ENCODE measurements around the gene DOCK8. TPM values are rescaled to one million over a fixed set of nuclear protein-coding genes. Genes with fewer than 3 reads are reported as not detected.

DOCK8 gene
- total and polyA plus RNA-seq, 2 of the 13 experiments (the other 11 are each of a cell fraction or from before 2014, with no cell fraction given): 0.28 to 0.38 TPM

DNA sequence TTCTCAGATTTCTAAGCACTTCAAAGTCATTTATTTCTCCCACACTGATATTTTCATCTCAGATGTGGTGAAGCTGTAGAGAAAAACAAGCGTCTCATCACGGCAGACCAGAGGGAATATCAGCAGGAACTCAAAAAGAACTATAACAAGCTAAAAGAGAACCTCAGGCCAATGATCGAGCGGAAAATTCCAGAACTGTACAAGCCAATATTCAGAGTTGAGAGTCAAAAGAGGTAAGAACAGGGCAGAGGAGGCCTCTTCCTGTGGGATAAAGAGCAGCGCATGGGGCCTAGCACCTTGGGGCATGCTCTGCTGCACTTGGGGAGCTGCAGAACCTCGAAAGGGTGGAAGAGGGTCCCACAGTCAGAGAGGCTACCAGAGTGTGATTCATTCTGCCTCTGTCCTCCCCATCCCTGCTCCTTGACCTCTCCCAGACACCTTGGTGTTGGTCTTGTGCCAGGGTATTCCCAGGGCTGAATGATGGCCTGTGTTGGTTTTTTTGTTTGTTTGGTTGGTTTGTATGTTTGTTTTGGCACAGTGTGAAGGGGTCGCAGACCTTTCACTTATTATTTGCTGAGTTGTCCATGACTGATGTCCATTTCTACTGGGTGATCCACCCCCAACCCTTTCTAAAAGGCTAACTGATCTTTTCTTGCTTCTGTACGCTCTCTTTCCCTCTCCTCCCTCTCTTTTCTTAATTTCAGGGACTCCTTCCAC lies 248.9 kb downstream of the DOCK8 start:
- Histone ChIP-seq H3K4me1 (ENCODE audit: insufficient read depth, low read length) (peaks cover 16% of the 10 kb centered on the region), H3K27me3 (ENCODE audit: control insufficient read depth in 1 of 2, insufficient read depth in 2 of 2, low read length in 2 of 2) (peaks cover 0 to 1% of the 10 kb centered on the region in 2 experiments; a peak in 1 of 5 replicates), H3K4me3 (replicated peaks in 1 of 3; ENCODE audit: insufficient read depth in 1 of 3, low read depth in 2 of 3, low read length in 3 of 3) (no peak overlapping the region), H3K4me2 (ENCODE audit: low read depth, low read length) (peak overlapping the region; percentile 16; the same call in 1 of the 2 replicates), H3K36me3 (replicated peaks in 1 of 2; ENCODE audit: control insufficient read depth in 1 of 2, insufficient read depth in 2 of 2, low read length in 2 of 2) (no peaks in the 10 kb centered on the region), H2AFZ (ENCODE audit: low read length) (no peak overlapping the region), H3K27ac (ENCODE audit: extremely low read length, insufficient read depth, low read length) (no peak overlapping the region), H3K9ac (ENCODE audit: insufficient read depth, low read depth, low read length) (no peak overlapping the region), H3K79me2 (ENCODE audit: insufficient read depth, low read length) (no peaks in the 10 kb centered on the region), H4K20me1 (ENCODE audit: insufficient read depth, low read length) (no peaks in the 10 kb centered on the region), H3K9me3 (ENCODE audit: low read length) (no peaks in the 10 kb centered on the region)
- WGBS (ENCODE audit: low lambda C conversion rate): 46% methylated on average over 8 of the region's 8 CpGs
- ATAC-seq: peak; percentile 77
- in situ Hi-C loops (cut with HindIII; ENCODE audit: extremely low pct_ligation_motif_present, low pct_unique_long_range_greater_than_20kb): no loop called here
- no peak for FAIRE-seq
- POLR2A ChIA-PET: no interaction called here
- BruUV-seq (replicated peaks): no TSS peak
- DNase-seq (ENCODE audit: low spot score): peak; percentile 47
- CTCF ChIA-PET (ENCODE audit: low intra/inter-chr PET ratio, low total read pairs): no interaction called here
- intact Hi-C loops (cut with micrococcal nuclease; ENCODE audit: unreplicated experiment): loop anchor here (5.0 kb wide), 1 partner anchor 39 kb away; the partner anchor contains the start of gene KANK1
- no peak for TF ChIP-seq KDM6A (CRISPR knock-in tag; IDR thresholded peaks at IDR 0.05; ENCODE audit: low read depth)
- no peak for TF ChIP-seq ZNF484 (CRISPR knock-in tag; IDR thresholded peaks at IDR 0.05; ENCODE audit: borderline replicate concordance, low read depth)
- TF ChIP-seq ZNF607 (CRISPR knock-in tag; IDR thresholded peaks at IDR 0.05; ENCODE audit: borderline replicate concordance): no peak
- TF ChIP-seq ZNF777 (CRISPR knock-in tag; IDR thresholded peaks at IDR 0.05): no peak
- TF ChIP-seq ZNF138 (CRISPR knock-in tag; IDR thresholded peaks at IDR 0.05; ENCODE audit: low read depth): no peak
- no peak for TF ChIP-seq ZNF121 (CRISPR knock-in tag; IDR thresholded peaks at IDR 0.05)
- TF ChIP-seq NRL (CRISPR knock-in tag; IDR thresholded peaks at IDR 0.05; ENCODE audit: borderline replicate concordance): no peak
- TF ChIP-seq ZBTB8A (CRISPR knock-in tag; IDR thresholded peaks at IDR 0.05; ENCODE audit: borderline replicate concordance, low read depth): no peak
- TF ChIP-seq RBM22 (optimal IDR thresholded peaks at IDR 0.05; ENCODE audit: low read length): no peak
- TF ChIP-seq EP300 (IDR thresholded peaks at IDR 0.05; ENCODE audit: low read depth in 2 of 2, low read length in 2 of 2): no peak
- TF ChIP-seq EP300 (CRISPR knock-in tag; IDR thresholded peaks at IDR 0.05; ENCODE audit: borderline replicate concordance): no peak
- TF ChIP-seq KAT8 (CRISPR knock-in tag; IDR thresholded peaks at IDR 0.05): no peak
- TF ChIP-seq ZBTB21 (CRISPR knock-in tag; IDR thresholded peaks at IDR 0.05): no peak
- TF ChIP-seq ZNF709 (CRISPR knock-in tag; IDR thresholded peaks at IDR 0.05): no peak
- no peak for TF ChIP-seq ZNF816 (CRISPR knock-in tag; IDR thresholded peaks at IDR 0.05; ENCODE audit: borderline replicate concordance)
- no peak for TF ChIP-seq ZNF782 (CRISPR knock-in tag; IDR thresholded peaks at IDR 0.05; ENCODE audit: borderline replicate concordance)
- no peak for TF ChIP-seq ARHGAP35 (CRISPR knock-in tag; IDR thresholded peaks at IDR 0.05; ENCODE audit: borderline replicate concordance)
- TF ChIP-seq, protein P1, sequence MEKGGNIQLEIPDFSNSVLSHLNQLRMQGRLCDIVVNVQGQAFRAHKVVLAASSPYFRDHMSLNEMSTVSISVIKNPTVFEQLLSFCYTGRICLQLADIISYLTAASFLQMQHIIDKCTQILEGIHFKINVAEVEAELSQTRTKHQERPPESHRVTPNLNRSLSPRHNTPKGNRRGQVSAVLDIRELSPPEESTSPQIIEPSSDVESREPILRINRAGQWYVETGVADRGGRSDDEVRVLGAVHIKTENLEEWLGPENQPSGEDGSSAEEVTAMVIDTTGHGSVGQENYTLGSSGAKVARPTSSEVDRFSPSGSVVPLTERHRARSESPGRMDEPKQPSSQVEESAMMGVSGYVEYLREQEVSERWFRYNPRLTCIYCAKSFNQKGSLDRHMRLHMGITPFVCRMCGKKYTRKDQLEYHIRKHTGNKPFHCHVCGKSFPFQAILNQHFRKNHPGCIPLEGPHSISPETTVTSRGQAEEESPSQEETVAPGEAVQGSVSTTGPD (CRISPR knock-in tag; IDR thresholded peaks at IDR 0.05): no peak
- no peak for TF ChIP-seq ZNF879 (CRISPR knock-in tag; IDR thresholded peaks at IDR 0.05)
- TF ChIP-seq ELF1 (CRISPR knock-in tag; IDR thresholded peaks at IDR 0.05): no peak
- no peak for TF ChIP-seq THAP11 (CRISPR knock-in tag; IDR thresholded peaks at IDR 0.05)
- TF ChIP-seq PRPF4 (IDR thresholded peaks at IDR 0.05; ENCODE audit: low read depth, low read length, poor library complexity, severe bottlenecking): no peak
- no peak for TF ChIP-seq HDAC2 (CRISPR knock-in tag; IDR thresholded peaks at IDR 0.05)
- no peak for TF ChIP-seq SMAD9 (CRISPR knock-in tag; IDR thresholded peaks at IDR 0.05)
- TF ChIP-seq SOX13 (IDR thresholded peaks at IDR 0.05): no peak
- TF ChIP-seq SOX13 (CRISPR knock-in tag; conservative IDR thresholded peaks at IDR 0.05 in 1 of 2, IDR thresholded peaks at IDR 0.05 in 1 of 2): 0 out of 4 replicates have a peak, but pooled peaks of 1 of the 2 experiments have one; percentile 27
- no peak for TF ChIP-seq SATB2 (CRISPR knock-in tag; IDR thresholded peaks at IDR 0.05)
